PC-9 (cell line): Measurements from ENCODE around the gene BRCC3. TPM values are rescaled to one million over a fixed set of nuclear protein-coding genes. Genes with fewer than 3 reads are reported as not detected.

Experiments used
- BruUV-seq: library from RNA; stranded (reverse); fragments of 400-500 nt; replicated peaks from 2 replicates; lab custom pipeline; 2021; lab: Mats Ljungman, UMichigan
- CTCF ChIA-PET: fragments of 300-600 bp; sonication (Branson Sonifier 250); formaldehyde crosslinking; loops from one replicate; lab custom pipeline; 2022; ENCODE audit warnings: antibody characterized with exemption; lab: Charles Lee
- POLR2A ChIA-PET: fragments of 300-600 bp; sonication (Branson Sonifier 250); formaldehyde crosslinking; loops from one replicate; lab custom pipeline; 2022; ENCODE audit warnings: antibody characterized with exemption; ENCODE audit not compliant: unreplicated experiment; lab: Charles Lee
- DNase-seq, 2 experiments: peaks; one replicate each; pipeline versions ENCODE4 v3.0.0 to v3.0.0-alpha.2; 2015 to 2022; ENCODE audit warnings: mixed read lengths in 1 of 2
- H2AFZ ChIP-seq: fragments of 200-600 bp; sonication (generic); 2 replicates; pipeline ENCODE4 v1.8.1; 2017; ENCODE audit warnings: antibody characterized with exemption
- H3F3A ChIP-seq: fragments of 200-600 bp; sonication (generic); 2 replicates; pipeline ENCODE4 v1.8.1; 2017; ENCODE audit warnings: antibody characterized with exemption, mild to moderate bottlenecking, low read depth; ENCODE audit not compliant: insufficient read depth
- H3K27ac ChIP-seq: fragments of 200-600 bp; sonication (generic); 2 replicates; pipeline ENCODE4 v1.6.1; 2016; ENCODE audit warnings: mixed run types
- H3K27me3 ChIP-seq: fragments of 200-600 bp; sonication (generic); 2 replicates; pipeline ENCODE4 v1.6.1; 2016; ENCODE audit warnings: low read depth, mixed run types; ENCODE audit not compliant: insufficient read depth
- H3K36me3 ChIP-seq: fragments of 200-600 bp; sonication (generic); 2 replicates; pipeline ENCODE4 v1.6.1; 2016; ENCODE audit warnings: low read depth, mixed run types
- H3K4me1 ChIP-seq: fragments of 200-600 bp; sonication (generic); replicated peaks from 2 replicates; pipeline ENCODE4 v1.6.1; 2016; ENCODE audit warnings: mixed run types; ENCODE audit not compliant: insufficient read depth
- H3K4me2 ChIP-seq: fragments of 200-600 bp; sonication (generic); 2 replicates; pipeline ENCODE4 v1.6.1; 2017; ENCODE audit warnings: mixed run types
- H3K4me3 ChIP-seq: fragments of 200-600 bp; sonication (generic); 2 replicates; pipeline ENCODE4 v1.6.1; 2016; ENCODE audit warnings: mixed run types
- H3K79me2 ChIP-seq: fragments of 200-600 bp; sonication (generic); 2 replicates; pipeline ENCODE4 v1.6.1; 2017; ENCODE audit warnings: low read depth, mixed run types
- H3K9me2 ChIP-seq: fragments of 200-600 bp; sonication (generic); 2 replicates; pipeline ENCODE4 v1.8.1; 2017; ENCODE audit warnings: mild to moderate bottlenecking; ENCODE audit not compliant: insufficient read depth
- H3K9me3 ChIP-seq: fragments of 200-600 bp; sonication (generic); 2 replicates; pipeline ENCODE4 v1.8.1; 2016; ENCODE audit warnings: low read depth; ENCODE audit not compliant: insufficient read depth
- H4K20me1 ChIP-seq: fragments of 200-600 bp; sonication (generic); 2 replicates; pipeline ENCODE4 v1.8.1; 2017; ENCODE audit not compliant: insufficient read depth
- EZH2 ChIP-seq: fragments of 200-600 bp; sonication (generic); IDR thresholded peaks from 2 replicates; pipeline ENCODE4 v1.8.0; 2017; ENCODE audit warnings: antibody characterized with exemption, low read depth
- intact Hi-C: fragments of 100-400 bp; cut with micrococcal nuclease; formaldehyde crosslinking; loops from one replicate; pipeline ENCODE4 v1.10.0; 2022; ENCODE audit not compliant: unreplicated experiment
- total RNA-seq: library from RNA; stranded (reverse); gene quantifications from 2 replicates; pipeline ENCODE4 v1.2.3, GENCODE V29; 2021
- TF ChIP-seq, protein P1 (sequence below): fragments of 200-600 bp; sonication (generic); conservative IDR thresholded peaks from 2 replicates; pipeline ENCODE4 v1.6.1; 2017; ENCODE audit warnings: mixed run types, antibody characterized with exemption, mild to moderate bottlenecking, moderate library complexity

BRCC3 gene
- total RNA-seq, 1 experiment from 2014 or later, result 52.0 TPM

DNA sequence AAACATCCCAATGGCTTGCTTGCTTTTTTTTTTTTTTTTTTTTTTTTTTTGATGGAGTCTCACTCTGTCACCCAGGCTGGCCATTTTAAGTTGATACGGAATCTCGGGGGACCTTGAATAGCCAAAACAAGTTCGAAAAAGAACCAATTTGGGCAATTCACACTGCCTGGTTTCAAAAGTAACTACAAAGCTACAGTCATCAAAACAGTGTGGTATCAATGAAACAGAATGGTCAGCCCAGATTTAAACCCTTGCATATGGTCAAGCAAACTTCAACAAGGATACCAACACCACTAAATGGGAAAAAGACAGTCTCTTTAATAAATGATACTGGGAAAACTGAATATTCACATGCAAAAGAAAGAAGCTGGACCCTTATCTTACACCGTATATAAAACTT lies 41.8 kb downstream of the BRCC3 start:
- H3K4me2 ChIP-seq, result no peak overlapping the region
- ChIA-PET POLR2A (no interaction called here), CTCF (no interaction called here)
- H3K79me2 ChIP-seq, result no peaks in the 10 kb centered on the region
- H3K4me1 ChIP-seq, result peaks cover 6% of the 10 kb centered on the region; the same call in 1 of the 2 replicates
- intact Hi-C loops, result no loop called here
- TF ChIP-seq, protein P1, sequence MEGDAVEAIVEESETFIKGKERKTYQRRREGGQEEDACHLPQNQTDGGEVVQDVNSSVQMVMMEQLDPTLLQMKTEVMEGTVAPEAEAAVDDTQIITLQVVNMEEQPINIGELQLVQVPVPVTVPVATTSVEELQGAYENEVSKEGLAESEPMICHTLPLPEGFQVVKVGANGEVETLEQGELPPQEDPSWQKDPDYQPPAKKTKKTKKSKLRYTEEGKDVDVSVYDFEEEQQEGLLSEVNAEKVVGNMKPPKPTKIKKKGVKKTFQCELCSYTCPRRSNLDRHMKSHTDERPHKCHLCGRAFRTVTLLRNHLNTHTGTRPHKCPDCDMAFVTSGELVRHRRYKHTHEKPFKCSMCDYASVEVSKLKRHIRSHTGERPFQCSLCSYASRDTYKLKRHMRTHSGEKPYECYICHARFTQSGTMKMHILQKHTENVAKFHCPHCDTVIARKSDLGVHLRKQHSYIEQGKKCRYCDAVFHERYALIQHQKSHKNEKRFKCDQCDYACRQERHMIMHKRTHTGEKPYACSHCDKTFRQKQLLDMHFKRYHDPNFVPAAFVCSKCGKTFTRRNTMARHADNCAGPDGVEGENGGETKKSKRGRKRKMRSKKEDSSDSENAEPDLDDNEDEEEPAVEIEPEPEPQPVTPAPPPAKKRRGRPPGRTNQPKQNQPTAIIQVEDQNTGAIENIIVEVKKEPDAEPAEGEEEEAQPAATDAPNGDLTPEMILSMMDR, result no peak
- no peak for TF ChIP-seq EZH2
- H3K27ac ChIP-seq, result no peak overlapping the region
- H3K9me3 ChIP-seq, result no peaks in the 10 kb centered on the region; the same call in 1 of the 2 replicates
- no peaks in the 10 kb centered on the region for H3K27me3 ChIP-seq
- BruUV-seq, result no TSS peak
- no peak for DNase-seq
- no peak overlapping the region for H2AFZ ChIP-seq
- H4K20me1 ChIP-seq, result no peaks in the 10 kb centered on the region
- H3K36me3 ChIP-seq, result no peaks in the 10 kb centered on the region
- H3K4me3 ChIP-seq, result no peak overlapping the region
- no peaks in the 10 kb centered on the region; the same call in 1 of the 2 replicates for H3F3A ChIP-seq
- no peaks in the 10 kb centered on the region for H3K9me2 ChIP-seq

DNA sequence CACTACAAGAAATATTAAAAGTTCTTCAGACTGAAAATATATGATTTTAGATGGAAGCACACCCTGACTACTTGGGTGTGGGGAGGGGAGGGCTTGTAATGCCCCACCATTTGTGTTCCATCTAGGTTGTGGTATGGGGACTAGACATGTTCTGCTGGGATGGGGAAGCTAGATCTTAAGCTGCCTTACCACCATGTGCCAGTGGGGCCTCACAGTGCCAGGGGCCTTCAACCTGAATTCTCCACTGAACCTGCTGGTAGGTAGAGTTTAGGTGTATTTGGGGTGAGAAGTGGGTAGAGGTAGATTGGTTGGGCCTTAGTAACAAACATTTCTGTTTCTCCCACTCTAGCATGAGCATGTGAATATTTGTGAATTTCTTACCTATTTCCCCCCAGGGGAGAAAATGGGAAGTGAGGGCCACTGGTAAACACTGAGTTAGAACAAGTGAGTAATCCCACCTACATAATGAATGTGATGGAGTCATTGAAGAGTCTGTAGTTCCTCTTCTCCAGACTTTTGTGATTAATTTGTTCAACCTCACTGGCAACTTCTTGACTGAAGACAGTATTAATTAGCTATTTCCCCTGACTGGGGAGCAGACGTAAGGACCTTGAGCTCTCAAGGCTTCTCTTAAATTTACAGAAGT lies 44.0 kb downstream of the BRCC3 start:
- H3K9me2 ChIP-seq, result no peaks in the 10 kb centered on the region
- H3K4me2 ChIP-seq, result no peak overlapping the region
- intact Hi-C loops, result no loop called here
- H3K4me1 ChIP-seq, result peaks cover 6% of the 10 kb centered on the region; the same call in 1 of the 2 replicates
- no peaks in the 10 kb centered on the region for H3K79me2 ChIP-seq
- H4K20me1 ChIP-seq, result no peaks in the 10 kb centered on the region
- TF ChIP-seq, protein P1, result no peak
- TF ChIP-seq EZH2, result no peak
- no peak overlapping the region for H2AFZ ChIP-seq
- no TSS peak for BruUV-seq
- no peak overlapping the region for H3K4me3 ChIP-seq
- H3K36me3 ChIP-seq, result no peaks in the 10 kb centered on the region
- no peaks in the 10 kb centered on the region; the same call in 1 of the 2 replicates for H3F3A ChIP-seq
- POLR2A ChIA-PET, result no interaction called here
- no peak overlapping the region for H3K27ac ChIP-seq
- no peaks in the 10 kb centered on the region; the same call in 1 of the 2 replicates for H3K9me3 ChIP-seq
- no peaks in the 10 kb centered on the region for H3K27me3 ChIP-seq
- CTCF ChIA-PET, result no interaction called here
- DNase-seq, result no peak

DNA sequence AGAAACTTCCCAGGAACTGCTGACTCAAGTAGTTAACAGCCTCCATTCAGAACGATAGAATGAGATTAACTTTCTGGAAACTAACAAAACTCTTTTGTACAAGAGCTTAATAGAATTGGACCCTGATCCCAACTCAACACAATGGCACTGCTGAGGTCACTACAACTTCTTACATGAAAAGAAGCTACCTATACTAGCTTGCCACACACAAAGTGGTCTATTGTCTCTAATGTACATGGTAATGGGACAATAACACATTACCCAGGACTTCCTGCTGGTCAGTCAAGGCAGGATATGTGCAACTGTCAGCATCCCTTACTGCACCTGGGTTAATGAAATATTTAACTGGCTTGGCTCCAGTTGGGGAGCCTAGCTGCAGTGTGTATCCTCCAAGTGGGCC lies 56.2 kb downstream of the BRCC3 start:
- Histone ChIP-seq H3K9me3 (no peaks in the 10 kb centered on the region), H3K4me2 (no peak overlapping the region), H3F3A (no peaks in the 10 kb centered on the region), H3K27me3 (no peaks in the 10 kb centered on the region), H3K9me2 (no peaks in the 10 kb centered on the region), H3K4me3 (no peak overlapping the region), H3K79me2 (no peaks in the 10 kb centered on the region), H3K36me3 (no peaks in the 10 kb centered on the region), H3K4me1 (no peaks in the 10 kb centered on the region), H2AFZ (no peak overlapping the region), H4K20me1 (no peaks in the 10 kb centered on the region), H3K27ac (no peak overlapping the region)
- no peak for TF ChIP-seq EZH2
- TF ChIP-seq, protein P1, result no peak
- intact Hi-C loops, result no loop called here
- DNase-seq, result no peak
- ChIA-PET CTCF (no interaction called here), POLR2A (no interaction called here)
- no TSS peak for BruUV-seq
